ENCODE data around the gene MYOM1. TPM values are rescaled to one million over a fixed set of nuclear protein-coding genes. Genes with fewer than 3 reads are reported as not detected.
A peak's percentile ranks its signal among the peaks of the same experiment; 100 is the strongest.

MYOM1 gene
- total RNA-seq, 4 donors from 2014 or later: 1.3 to 29.7 (median 3.1) TPM

DNA sequence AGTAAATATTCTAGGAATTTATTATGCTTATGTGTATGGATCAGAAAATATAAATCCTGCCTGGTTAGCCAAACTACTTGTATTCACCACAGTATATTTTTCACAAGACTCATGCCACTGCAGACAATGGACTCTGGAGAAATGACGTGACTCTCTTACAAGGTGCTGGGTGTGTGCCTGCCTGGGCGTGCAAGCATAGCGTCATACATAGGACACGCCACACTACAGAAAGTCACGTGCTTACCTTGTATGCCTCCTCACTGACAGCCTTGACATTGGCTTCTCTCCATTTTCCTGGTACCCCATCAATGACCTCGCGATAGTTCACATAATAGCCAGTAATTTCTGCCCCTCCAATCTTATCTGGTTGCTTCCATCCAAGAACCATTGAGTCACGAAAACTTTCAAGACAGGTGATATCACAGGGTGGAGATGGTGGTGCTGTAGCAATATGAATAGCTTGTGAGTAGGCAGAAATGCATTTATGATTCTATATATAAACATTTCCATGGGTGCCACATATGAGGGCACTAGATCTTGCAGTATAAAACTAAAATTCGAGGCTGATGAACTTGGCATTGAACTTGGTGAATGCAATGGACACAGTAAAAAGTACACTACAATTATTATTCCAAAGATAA, 93.2 kb downstream of the MYOM1 start:
- no peak for TF ChIP-seq POLR2A (IDR thresholded peaks at IDR 0.05)
- TF ChIP-seq, protein P1, sequence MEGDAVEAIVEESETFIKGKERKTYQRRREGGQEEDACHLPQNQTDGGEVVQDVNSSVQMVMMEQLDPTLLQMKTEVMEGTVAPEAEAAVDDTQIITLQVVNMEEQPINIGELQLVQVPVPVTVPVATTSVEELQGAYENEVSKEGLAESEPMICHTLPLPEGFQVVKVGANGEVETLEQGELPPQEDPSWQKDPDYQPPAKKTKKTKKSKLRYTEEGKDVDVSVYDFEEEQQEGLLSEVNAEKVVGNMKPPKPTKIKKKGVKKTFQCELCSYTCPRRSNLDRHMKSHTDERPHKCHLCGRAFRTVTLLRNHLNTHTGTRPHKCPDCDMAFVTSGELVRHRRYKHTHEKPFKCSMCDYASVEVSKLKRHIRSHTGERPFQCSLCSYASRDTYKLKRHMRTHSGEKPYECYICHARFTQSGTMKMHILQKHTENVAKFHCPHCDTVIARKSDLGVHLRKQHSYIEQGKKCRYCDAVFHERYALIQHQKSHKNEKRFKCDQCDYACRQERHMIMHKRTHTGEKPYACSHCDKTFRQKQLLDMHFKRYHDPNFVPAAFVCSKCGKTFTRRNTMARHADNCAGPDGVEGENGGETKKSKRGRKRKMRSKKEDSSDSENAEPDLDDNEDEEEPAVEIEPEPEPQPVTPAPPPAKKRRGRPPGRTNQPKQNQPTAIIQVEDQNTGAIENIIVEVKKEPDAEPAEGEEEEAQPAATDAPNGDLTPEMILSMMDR (IDR thresholded peaks at IDR 0.05): no peak
- Histone ChIP-seq H3K27ac (no peak overlapping the region), H3K4me3 (no peak overlapping the region)

DNA sequence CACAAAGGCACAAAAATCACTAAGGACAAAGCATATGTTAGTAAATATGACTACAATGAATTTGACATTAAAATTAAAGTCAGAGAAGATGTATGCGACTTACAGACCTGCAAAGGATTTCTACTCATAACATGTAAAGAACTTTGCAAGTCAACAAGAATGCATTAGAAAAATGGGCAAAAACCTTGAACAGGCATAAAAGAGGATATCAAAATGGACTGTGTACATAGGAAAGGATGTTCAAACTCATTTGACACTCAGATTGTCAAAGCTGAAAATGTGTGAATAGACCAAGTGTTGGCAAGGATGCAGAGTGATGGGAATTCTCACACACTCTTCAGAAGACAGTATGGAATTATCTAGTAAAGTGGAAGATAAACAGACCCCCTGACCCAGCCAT, 94.9 kb downstream of the MYOM1 start:
- H3K27ac ChIP-seq: no peak overlapping the region
- TF ChIP-seq POLR2A (IDR thresholded peaks at IDR 0.05): no peak
- TF ChIP-seq, protein P1 (IDR thresholded peaks at IDR 0.05): no peak
- no peak for DNase-seq
- H3K36me3 ChIP-seq: no peaks in the 10 kb centered on the region
- H3K9me3 ChIP-seq: no peaks in the 10 kb centered on the region
- H3K27me3 ChIP-seq: no peaks in the 10 kb centered on the region
- peaks cover 0 to 6% (median 0%) of the 10 kb centered on the region in 4 donors for H3K4me1 ChIP-seq
- no peak overlapping the region for H3K4me3 ChIP-seq

More for the DNA sequence above, 93.2 kb downstream of the MYOM1 start:
- Histone ChIP-seq H3K36me3 (no peaks in the 10 kb centered on the region), H3K4me1 (peaks cover 0 to 6% (median 0%) of the 10 kb centered on the region in 4 donors), H3K9me3 (no peaks in the 10 kb centered on the region), H3K27me3 (no peaks in the 10 kb centered on the region)
- DNase-seq: no peak

DNA sequence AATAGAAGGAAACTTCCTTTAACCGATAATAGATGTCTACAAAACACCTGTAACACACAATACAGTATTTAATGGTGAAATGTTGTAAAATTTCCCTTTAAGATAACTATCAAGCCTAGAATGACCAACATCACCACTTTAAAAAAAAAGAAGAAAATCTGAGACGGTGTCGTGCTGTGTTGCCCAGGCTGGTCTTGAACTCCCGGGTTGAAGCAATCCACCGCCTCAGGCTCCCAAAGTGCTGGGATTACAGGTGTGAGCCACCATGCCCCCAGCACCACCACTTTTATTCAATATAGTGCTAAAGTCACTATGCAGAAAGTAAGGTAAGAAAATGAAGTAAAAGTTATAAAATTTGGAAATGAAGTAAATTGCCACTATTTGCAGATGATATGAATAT, 96.9 kb downstream of the MYOM1 start:
- no peak overlapping the region for H3K27ac ChIP-seq
- no peaks in the 10 kb centered on the region for H3K27me3 ChIP-seq
- DNase-seq: no peak
- H3K4me3 ChIP-seq: no peak overlapping the region
- H3K4me1 ChIP-seq: no peaks in the 10 kb centered on the region
- no peaks in the 10 kb centered on the region for H3K9me3 ChIP-seq
- H3K36me3 ChIP-seq: no peaks in the 10 kb centered on the region
- no peak for TF ChIP-seq POLR2A (IDR thresholded peaks at IDR 0.05)
- TF ChIP-seq, protein P1 (IDR thresholded peaks at IDR 0.05): no peak

DNA sequence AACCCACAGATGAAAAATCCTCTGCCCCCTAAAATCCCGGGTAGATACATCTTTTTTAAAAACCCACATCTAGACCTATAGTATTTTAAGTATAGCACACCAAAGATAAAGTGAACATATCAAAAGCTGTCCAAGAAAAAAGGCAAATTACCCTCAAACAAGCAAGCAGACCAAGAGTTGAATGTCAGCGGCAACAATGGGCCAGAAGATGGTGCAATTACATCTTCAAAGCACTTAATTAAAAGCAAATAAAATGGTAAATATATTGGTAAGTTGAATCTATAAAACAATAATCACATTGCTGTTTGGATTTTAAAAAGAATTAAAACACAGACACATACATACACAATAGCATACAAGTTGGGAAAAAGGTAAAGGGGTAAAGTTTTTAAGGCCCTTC, 98.5 kb downstream of the MYOM1 start:
- H3K27me3 ChIP-seq: no peaks in the 10 kb centered on the region
- H3K36me3 ChIP-seq: no peaks in the 10 kb centered on the region
- TF ChIP-seq, protein P1 (IDR thresholded peaks at IDR 0.05): peak in 1 of 6 experiments; percentile 20
- TF ChIP-seq POLR2A (IDR thresholded peaks at IDR 0.05): no peak
- H3K4me1 ChIP-seq: no peaks in the 10 kb centered on the region
- DNase-seq: no peak
- H3K27ac ChIP-seq: no peak overlapping the region
- no peak overlapping the region for H3K4me3 ChIP-seq
- no peaks in the 10 kb centered on the region for H3K9me3 ChIP-seq

DNA sequence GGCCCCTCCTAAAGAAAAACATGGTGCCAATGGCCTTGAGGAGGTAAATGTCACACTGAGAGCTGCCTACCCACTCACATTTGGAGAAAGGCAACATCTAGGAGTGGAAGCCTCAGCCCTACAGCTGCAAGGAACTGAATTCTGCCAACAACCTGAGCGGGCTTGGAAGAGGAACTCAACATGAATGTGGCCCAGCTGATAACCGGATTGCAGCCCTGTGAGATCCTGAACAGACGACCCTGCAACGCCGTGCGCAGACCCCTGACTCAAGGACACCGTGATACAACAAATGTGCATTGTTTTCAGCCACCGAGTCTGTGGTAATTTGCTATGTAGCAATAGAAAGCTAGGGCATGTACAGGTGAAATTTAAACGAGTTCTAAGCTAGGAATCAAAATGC, 99.4 kb downstream of the MYOM1 start:
- H3K27me3 ChIP-seq: no peaks in the 10 kb centered on the region
- H3K9me3 ChIP-seq: no peaks in the 10 kb centered on the region
- no peaks in the 10 kb centered on the region for H3K36me3 ChIP-seq
- no peak for DNase-seq
- H3K27ac ChIP-seq: peak overlapping the region in 1 of 4 donors; percentile 2
- H3K4me1 ChIP-seq: no peaks in the 10 kb centered on the region
- H3K4me3 ChIP-seq: no peak overlapping the region
- TF ChIP-seq POLR2A (IDR thresholded peaks at IDR 0.05): no peak
- TF ChIP-seq, protein P1 (IDR thresholded peaks at IDR 0.05): no peak

Data from Peyer's patch (tissue), 4 donors.